ENCODE data around the gene NACC2. TPM values are rescaled to one million over a fixed set of nuclear protein-coding genes. Genes with fewer than 3 reads are reported as not detected.
"Not testable (repeated sequence)": the region's sequence is repeated elsewhere in the genome, so short reads cannot be mapped to it uniquely, and the experiment has no call there.

Gene NACC2
- total RNA-seq, 1 experiment from 2014 or later: 62.0 TPM

- TF ChIP-seq TCF7L2 (IDR thresholded peaks at IDR 0.05; ENCODE audit: low read depth, low read length) (no peak), SIN3A (IDR thresholded peaks at IDR 0.05; ENCODE audit: borderline replicate concordance, insufficient read depth, low read depth, low read length) (no peak), REST (IDR thresholded peaks at IDR 0.05; ENCODE audit: insufficient read depth in 1 of 2, low read depth in 2 of 2, low read length in 1 of 2) (no peak), POLR2AphosphoS5 (IDR thresholded peaks at IDR 0.05; ENCODE audit: low read depth, low read length) (no peak)
- TF ChIP-seq, protein P1, sequence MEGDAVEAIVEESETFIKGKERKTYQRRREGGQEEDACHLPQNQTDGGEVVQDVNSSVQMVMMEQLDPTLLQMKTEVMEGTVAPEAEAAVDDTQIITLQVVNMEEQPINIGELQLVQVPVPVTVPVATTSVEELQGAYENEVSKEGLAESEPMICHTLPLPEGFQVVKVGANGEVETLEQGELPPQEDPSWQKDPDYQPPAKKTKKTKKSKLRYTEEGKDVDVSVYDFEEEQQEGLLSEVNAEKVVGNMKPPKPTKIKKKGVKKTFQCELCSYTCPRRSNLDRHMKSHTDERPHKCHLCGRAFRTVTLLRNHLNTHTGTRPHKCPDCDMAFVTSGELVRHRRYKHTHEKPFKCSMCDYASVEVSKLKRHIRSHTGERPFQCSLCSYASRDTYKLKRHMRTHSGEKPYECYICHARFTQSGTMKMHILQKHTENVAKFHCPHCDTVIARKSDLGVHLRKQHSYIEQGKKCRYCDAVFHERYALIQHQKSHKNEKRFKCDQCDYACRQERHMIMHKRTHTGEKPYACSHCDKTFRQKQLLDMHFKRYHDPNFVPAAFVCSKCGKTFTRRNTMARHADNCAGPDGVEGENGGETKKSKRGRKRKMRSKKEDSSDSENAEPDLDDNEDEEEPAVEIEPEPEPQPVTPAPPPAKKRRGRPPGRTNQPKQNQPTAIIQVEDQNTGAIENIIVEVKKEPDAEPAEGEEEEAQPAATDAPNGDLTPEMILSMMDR (IDR thresholded peaks at IDR 0.05): no peak
- intact Hi-C loops (cut with micrococcal nuclease; ENCODE audit: unreplicated experiment) (no loop called here), in situ Hi-C loops (cut with HindIII; ENCODE audit: low pct_unique_long_range_greater_than_20kb, low sequenced_read_pairs) (no loop called here)
- peaks cover 21% of the 10 kb centered on the region for H3K4me1 ChIP-seq (ENCODE audit: control insufficient read depth, insufficient read depth, low read length)
- no peaks in the 10 kb centered on the region for H3K9me3 ChIP-seq (ENCODE audit: control insufficient read depth, insufficient read depth, low read depth, low read length)
- ChIA-PET POLR2A (no interaction called here), CTCF (no interaction called here)
- H3K27ac ChIP-seq (ENCODE audit: low read length): no peak overlapping the region
- H3K27me3 ChIP-seq (ENCODE audit: control insufficient read depth, insufficient read depth, low read length): no peaks in the 10 kb centered on the region
- BruUV-seq (replicated peaks): no TSS peak
- H3K4me3 ChIP-seq (ENCODE audit: low read depth in 2 of 2, low read length in 2 of 2): no peak overlapping the region
- H3K36me3 ChIP-seq (ENCODE audit: control insufficient read depth, insufficient read depth, low read length): no peaks in the 10 kb centered on the region
- DNase-seq (ENCODE audit: low read depth, low spot score): no peak
- ATAC-seq: no peak
Observed at GRCh38 chr9:136074706-136075105, 20.4 kb downstream of the NACC2 start.

GRCh38 chr9:136062657-136063439, 32.2 kb downstream of the NACC2 start:
- no peak overlapping the region for H3K27ac ChIP-seq (ENCODE audit: low read length)
- no peaks in the 10 kb centered on the region for H3K9me3 ChIP-seq (ENCODE audit: control insufficient read depth, insufficient read depth, low read depth, low read length)
- DNase-seq (ENCODE audit: low read depth, low spot score): no peak
- ChIA-PET POLR2A (no interaction called here), CTCF (no interaction called here)
- intact Hi-C loops (cut with micrococcal nuclease; ENCODE audit: unreplicated experiment) (no loop called here), in situ Hi-C loops (cut with HindIII; ENCODE audit: low pct_unique_long_range_greater_than_20kb, low sequenced_read_pairs) (no loop called here)
- H3K4me3 ChIP-seq (ENCODE audit: low read depth in 2 of 2, low read length in 2 of 2): no peak overlapping the region
- peaks cover 19% of the 10 kb centered on the region for H3K4me1 ChIP-seq (ENCODE audit: control insufficient read depth, insufficient read depth, low read length)
- no TSS peak for BruUV-seq (replicated peaks)
- no peaks in the 10 kb centered on the region for H3K27me3 ChIP-seq (ENCODE audit: control insufficient read depth, insufficient read depth, low read length)
- ATAC-seq: no peak
- TF ChIP-seq TCF7L2 (IDR thresholded peaks at IDR 0.05; ENCODE audit: low read depth, low read length) (no peak), POLR2AphosphoS5 (IDR thresholded peaks at IDR 0.05; ENCODE audit: low read depth, low read length) (no peak), SIN3A (IDR thresholded peaks at IDR 0.05; ENCODE audit: borderline replicate concordance, insufficient read depth, low read depth, low read length) (no peak), REST (IDR thresholded peaks at IDR 0.05; ENCODE audit: insufficient read depth in 1 of 2, low read depth in 2 of 2, low read length in 1 of 2) (no peak)
- TF ChIP-seq, protein P1 (IDR thresholded peaks at IDR 0.05): no peak
- no peaks in the 10 kb centered on the region for H3K36me3 ChIP-seq (ENCODE audit: control insufficient read depth, insufficient read depth, low read length)

DNA sequence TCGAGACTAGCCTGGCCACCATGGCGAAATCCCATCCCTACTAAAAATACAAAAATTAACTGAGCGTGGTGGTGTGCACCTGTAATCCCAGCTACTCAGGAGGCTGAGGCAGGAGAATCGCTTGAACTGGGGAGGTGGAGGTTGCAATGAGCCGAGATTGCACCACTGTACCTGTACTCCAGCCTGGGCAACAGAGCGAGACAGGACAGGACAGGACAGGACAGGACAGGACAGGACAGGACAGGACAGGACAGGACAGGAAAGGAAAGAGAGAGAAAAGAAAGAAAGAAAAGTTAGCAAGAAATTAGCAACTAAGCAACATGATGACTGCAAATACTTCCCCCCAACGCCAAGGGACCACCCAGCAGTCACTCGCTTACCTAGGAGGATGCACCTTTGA, 33.2 kb downstream of the NACC2 start:
- H3K4me1 ChIP-seq (ENCODE audit: control insufficient read depth, insufficient read depth, low read length): peaks cover 28% of the 10 kb centered on the region
- ATAC-seq; H3K27ac ChIP-seq (ENCODE audit: low read length); H3K36me3 ChIP-seq (ENCODE audit: control insufficient read depth, insufficient read depth, low read length); CTCF ChIA-PET; H3K27me3 ChIP-seq (ENCODE audit: control insufficient read depth, insufficient read depth, low read length); in situ Hi-C loops (cut with HindIII; ENCODE audit: low pct_unique_long_range_greater_than_20kb, low sequenced_read_pairs); H3K4me3 ChIP-seq (ENCODE audit: low read depth in 2 of 2, low read length in 2 of 2); DNase-seq (ENCODE audit: low read depth, low spot score); intact Hi-C loops (cut with micrococcal nuclease; ENCODE audit: unreplicated experiment); POLR2A ChIA-PET; H3K9me3 ChIP-seq (ENCODE audit: control insufficient read depth, insufficient read depth, low read depth, low read length); BruUV-seq (replicated peaks): not testable (repeated sequence)
